Neuronal stem cell (in vitro differentiated cells): Measurements from ENCODE around the gene DHRS7.

Source experiments
- DNase-seq: peaks from one replicate; pipeline ENCODE4 v3.0.0-alpha.2; 2013; ENCODE audit warnings: low spot score
- H2AFZ ChIP-seq: one replicate; pipeline ENCODE4 v1.6.1; 2013; ENCODE audit warnings: mild to moderate bottlenecking, low read length, inconsistent platforms
- H2AK5ac ChIP-seq: 2 replicates; pipeline ENCODE4 v1.6.1; 2013; ENCODE audit warnings: low read depth, mild to moderate bottlenecking, inconsistent platforms, low read length, moderate library complexity, mixed read lengths
- H2BK120ac ChIP-seq: 2 replicates; pipeline ENCODE4 v1.6.1; 2013; ENCODE audit warnings: low read depth, mild to moderate bottlenecking, inconsistent platforms, low read length, moderate library complexity, mixed read lengths
- H2BK12ac ChIP-seq: one replicate; pipeline ENCODE4 v1.6.1; 2013; ENCODE audit warnings: low read length, inconsistent platforms
- H2BK15ac ChIP-seq: 2 replicates; pipeline ENCODE4 v1.6.1; 2013; ENCODE audit warnings: mild to moderate bottlenecking, low read length, inconsistent platforms, mixed read lengths
- H2BK5ac ChIP-seq: one replicate; pipeline ENCODE4 v1.6.1; 2013; ENCODE audit warnings: inconsistent platforms, mild to moderate bottlenecking, low read length, moderate library complexity
- H3K14ac ChIP-seq: one replicate; pipeline ENCODE4 v1.6.1; 2013; ENCODE audit warnings: low read length, inconsistent platforms
- H3K18ac ChIP-seq: 2 replicates; pipeline ENCODE4 v1.6.1; 2013; ENCODE audit warnings: low read length, inconsistent platforms
- H3K23ac ChIP-seq: 2 replicates; pipeline ENCODE4 v1.6.1; 2013; ENCODE audit warnings: low read depth, mild to moderate bottlenecking, mixed read lengths, low read length, inconsistent platforms; ENCODE audit not compliant: poor library complexity
- H3K27ac ChIP-seq: replicated peaks from 3 replicates; pipeline ENCODE4 v1.5.1; 2013; ENCODE audit warnings: low read length, inconsistent platforms
- H3K27me3 ChIP-seq, 3 experiments: 2 replicates each; pipeline ENCODE4 v1.6.1; 2013; ENCODE audit warnings: low read length in 3 of 3, mild to moderate bottlenecking in 2 of 3, inconsistent platforms in 1 of 3, low read depth in 1 of 3, mixed read lengths in 1 of 3, moderate library complexity in 1 of 3; ENCODE audit not compliant: control insufficient read depth in 3 of 3, insufficient read depth in 3 of 3
- H3K36me3 ChIP-seq, 2 donors: replicated peaks in 1 of 2; 2 replicates each; pipeline ENCODE4 v1.6.1; 2013; ENCODE audit warnings: low read length in 2 of 2; ENCODE audit not compliant: control insufficient read depth in 2 of 2, insufficient read depth in 2 of 2
- H3K4ac ChIP-seq: 2 replicates; pipeline ENCODE4 v1.6.1; 2013; ENCODE audit warnings: inconsistent platforms, mild to moderate bottlenecking, low read length, moderate library complexity
- H3K4me1 ChIP-seq, 2 donors: 1 replicate in 1 of 2; 2 replicates in 1 of 2; pipeline ENCODE4 v1.6.1; 2013; ENCODE audit warnings: low read length in 2 of 2, low read depth in 1 of 2; ENCODE audit not compliant: control insufficient read depth in 2 of 2, insufficient read depth in 1 of 2
- H3K4me2 ChIP-seq: one replicate; pipeline ENCODE4 v1.6.1; 2013; ENCODE audit warnings: mild to moderate bottlenecking, low read length, inconsistent platforms; ENCODE audit not compliant: insufficient read depth, poor library complexity, severe bottlenecking
- H3K4me3 ChIP-seq, 2 donors: 2 replicates each; pipeline ENCODE4 v1.5.1; 2013; ENCODE audit warnings: low read length in 2 of 2, mild to moderate bottlenecking in 2 of 2, inconsistent platforms in 1 of 2, moderate library complexity in 1 of 2
- H3K79me1 ChIP-seq: one replicate; pipeline ENCODE4 v1.6.1; 2013; ENCODE audit warnings: low read depth, mild to moderate bottlenecking, inconsistent platforms, low read length, moderate library complexity
- H3K9ac ChIP-seq: one replicate; pipeline ENCODE4 v1.6.1; 2013; ENCODE audit warnings: mild to moderate bottlenecking, low read depth, low read length, inconsistent platforms; ENCODE audit not compliant: poor library complexity
- H3K9me3 ChIP-seq, 2 donors: replicated peaks in 1 of 2; 2 replicates each; pipeline versions ENCODE3 to v1.6.1; 2013; ENCODE audit warnings: low read length in 2 of 2, mild to moderate bottlenecking in 2 of 2, inconsistent platforms in 1 of 2, low read depth in 1 of 2, mixed read lengths in 1 of 2, moderate library complexity in 1 of 2; ENCODE audit not compliant: control insufficient read depth in 2 of 2, insufficient read depth in 1 of 2
- H4K8ac ChIP-seq: one replicate; pipeline ENCODE4 v1.6.1; 2013; ENCODE audit warnings: low read depth, mild to moderate bottlenecking, inconsistent platforms, low read length, moderate library complexity
- H4K91ac ChIP-seq: one replicate; pipeline ENCODE4 v1.6.1; 2013; ENCODE audit warnings: low read length, low read depth, mild to moderate bottlenecking, inconsistent platforms; ENCODE audit not compliant: poor library complexity
- WGBS, 2 donors: extraction: QIAGEN DNeasy Blood & Tissue Kit; methylation state at CpG; one replicate each; pipeline ENCODE4 v1.1.7; 2013; ENCODE audit warnings: missing lambda C conversion rate in 2 of 2, mixed read lengths in 1 of 2; ENCODE audit not compliant: insufficient read length in 2 of 2, insufficient replicate concordance in 1 of 2; ENCODE audit errors: extremely low coverage in 2 of 2; 5-methylcytosine and 5-hydroxymethylcytosine counted together

DHRS7 gene

DNA sequence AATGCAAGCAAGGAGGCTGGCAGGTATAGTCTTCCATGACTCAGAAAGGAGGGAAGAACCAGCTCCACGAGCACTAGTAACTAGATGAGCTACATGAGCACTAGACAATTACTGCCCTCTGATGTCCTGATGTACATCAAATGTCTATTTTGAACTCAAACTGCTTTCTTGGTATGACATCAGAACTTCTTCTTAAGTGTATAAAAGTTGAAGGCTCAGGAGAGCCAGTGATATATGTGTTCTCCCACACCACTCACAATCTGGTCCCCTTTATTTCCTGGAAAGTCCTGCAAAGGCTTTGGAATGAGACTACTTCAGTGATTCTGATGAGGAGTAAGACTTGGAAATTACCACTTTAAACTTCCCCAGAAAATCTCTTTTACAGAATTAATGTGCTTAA lies 18.5 kb upstream of the DHRS7 start:
- no peaks in the 10 kb centered on the region for H3K79me1 ChIP-seq
- no peak overlapping the region for H3K18ac ChIP-seq
- no peaks in the 10 kb centered on the region for H3K27me3 ChIP-seq
- H3K36me3 ChIP-seq: no peaks in the 10 kb centered on the region
- no peak overlapping the region for H3K4ac ChIP-seq
- no peak overlapping the region for H2BK120ac ChIP-seq
- no peak overlapping the region for H3K27ac ChIP-seq
- H3K4me3 ChIP-seq: peak overlapping the region in 1 of 2 donors; percentile 34
- no peak overlapping the region for H3K14ac ChIP-seq
- no peak overlapping the region for H4K91ac ChIP-seq
- no peak overlapping the region for H3K4me2 ChIP-seq
- DNase-seq: no peak
- H3K4me1 ChIP-seq: no peaks in the 10 kb centered on the region
- H2BK5ac ChIP-seq: no peak overlapping the region
- H3K9ac ChIP-seq: no peak overlapping the region
- H4K8ac ChIP-seq: no peak overlapping the region
- H2AFZ ChIP-seq: peak overlapping the region; percentile 63
- no peak overlapping the region for H2BK15ac ChIP-seq
- no peaks in the 10 kb centered on the region for H3K9me3 ChIP-seq
- no peak overlapping the region for H2AK5ac ChIP-seq
- H2BK12ac ChIP-seq: no peak overlapping the region
- WGBS, 2 donors: no CpG with 5 or more reads among the region's 1 CpG
- H3K23ac ChIP-seq: no peak overlapping the region

DNA sequence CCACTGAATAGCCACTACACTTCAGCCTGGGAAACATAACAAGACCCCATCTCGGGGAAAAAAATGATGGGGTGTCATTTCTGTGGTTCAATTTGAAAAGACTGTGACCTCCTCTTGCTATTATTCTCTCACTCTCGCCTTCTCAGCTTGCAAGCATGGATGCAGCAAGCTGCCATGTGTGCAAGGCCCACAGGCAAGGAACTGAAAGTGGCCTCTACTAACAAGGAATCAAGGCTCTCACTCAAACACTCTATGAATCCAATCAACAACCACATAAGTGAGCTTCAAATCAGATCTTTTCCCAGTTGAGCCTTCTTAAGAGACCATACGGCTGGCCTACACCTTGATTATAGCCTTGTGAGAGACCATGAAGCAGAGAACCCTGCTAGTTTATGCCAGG lies 17.9 kb upstream of the DHRS7 start:
- H4K8ac ChIP-seq: no peak overlapping the region
- H3K9ac ChIP-seq: no peak overlapping the region
- no peak overlapping the region for H4K91ac ChIP-seq
- H2BK5ac ChIP-seq: no peak overlapping the region
- H3K79me1 ChIP-seq: no peaks in the 10 kb centered on the region
- H3K4me1 ChIP-seq: no peaks in the 10 kb centered on the region
- H2AK5ac ChIP-seq: no peak overlapping the region
- H2BK120ac ChIP-seq: no peak overlapping the region
- H3K4me2 ChIP-seq: no peak overlapping the region
- H3K27ac ChIP-seq: no peak overlapping the region
- no peaks in the 10 kb centered on the region for H3K36me3 ChIP-seq
- no peak overlapping the region for H3K14ac ChIP-seq
- no peak overlapping the region for H3K4ac ChIP-seq
- H2BK12ac ChIP-seq: no peak overlapping the region
- WGBS, 2 donors: no CpG with 5 or more reads among the region's 3 CpGs
- H3K9me3 ChIP-seq: no peaks in the 10 kb centered on the region
- H3K23ac ChIP-seq: no peak overlapping the region
- no peaks in the 10 kb centered on the region for H3K27me3 ChIP-seq
- H3K18ac ChIP-seq: no peak overlapping the region
- no peak overlapping the region for H3K4me3 ChIP-seq
- H2AFZ ChIP-seq: no peak overlapping the region
- no peak for DNase-seq
- H2BK15ac ChIP-seq: no peak overlapping the region

DNA sequence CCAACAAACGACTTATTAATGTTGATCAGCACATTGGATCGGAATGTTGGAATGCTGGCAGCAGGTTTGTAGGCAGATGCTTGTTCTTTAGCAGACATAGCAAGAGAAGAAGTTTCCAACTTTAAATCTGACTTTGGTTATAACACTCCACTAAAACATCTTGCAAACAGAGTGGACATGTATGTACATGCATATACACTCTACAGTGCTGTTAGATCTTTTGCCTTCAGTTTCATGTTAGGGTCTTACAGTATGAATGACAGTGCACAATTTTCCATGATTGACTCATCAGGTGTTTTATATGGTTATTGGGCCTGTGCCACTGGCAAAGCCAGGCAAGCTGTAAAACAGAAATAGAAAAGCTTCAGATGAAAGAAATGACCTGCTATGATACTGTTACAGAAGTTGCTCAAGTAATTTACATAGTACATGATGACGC lies 14.3 kb upstream of the DHRS7 start:
- H3K4me1 ChIP-seq: no peaks in the 10 kb centered on the region
- WGBS, 2 donors: no CpG with 5 or more reads among the region's 3 CpGs
- peaks cover 0 to 4% (median 0%) of the 10 kb centered on the region in 3 experiments for H3K27me3 ChIP-seq
- no peak overlapping the region for H3K18ac ChIP-seq
- H2AK5ac ChIP-seq: no peak overlapping the region
- H4K91ac ChIP-seq: no peak overlapping the region
- H3K79me1 ChIP-seq: no peaks in the 10 kb centered on the region
- H3K14ac ChIP-seq: no peak overlapping the region
- no peak overlapping the region for H3K23ac ChIP-seq
- no peak overlapping the region for H2BK15ac ChIP-seq
- H3K4me2 ChIP-seq: no peak overlapping the region
- no peak overlapping the region for H2BK12ac ChIP-seq
- no peak overlapping the region for H2BK5ac ChIP-seq
- H2AFZ ChIP-seq: no peak overlapping the region
- H3K4me3 ChIP-seq: no peak overlapping the region
- no peaks in the 10 kb centered on the region for H3K36me3 ChIP-seq
- no peak overlapping the region for H3K9ac ChIP-seq
- no peak for DNase-seq
- H3K4ac ChIP-seq: no peak overlapping the region
- H3K9me3 ChIP-seq: no peaks in the 10 kb centered on the region
- no peak overlapping the region for H4K8ac ChIP-seq
- no peak overlapping the region for H2BK120ac ChIP-seq
- H3K27ac ChIP-seq: no peak overlapping the region

DNA sequence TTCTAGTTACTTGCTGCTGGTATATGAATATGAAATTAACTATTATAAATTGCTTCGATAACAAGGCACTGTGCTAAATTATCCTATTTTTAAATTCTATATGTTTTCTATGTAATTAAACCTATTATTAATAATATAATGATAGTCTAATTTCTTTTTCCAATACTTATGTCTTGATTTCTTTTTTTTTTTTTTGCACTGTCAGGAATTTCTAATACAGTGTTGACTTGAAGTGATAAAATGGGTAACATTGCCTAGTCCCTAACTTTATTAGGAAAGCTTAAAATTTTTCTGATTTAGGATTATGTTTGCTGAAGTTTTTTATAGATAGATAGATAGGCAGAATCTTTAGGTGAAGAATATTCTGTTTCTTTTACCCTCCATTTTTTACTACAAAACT lies 13.6 kb upstream of the DHRS7 start:
- no peak for DNase-seq
- H3K18ac ChIP-seq: no peak overlapping the region
- no peak overlapping the region for H2BK12ac ChIP-seq
- no peak overlapping the region for H2BK120ac ChIP-seq
- no peaks in the 10 kb centered on the region for H3K36me3 ChIP-seq
- H3K79me1 ChIP-seq: no peaks in the 10 kb centered on the region
- no peak overlapping the region for H2BK15ac ChIP-seq
- H3K4me2 ChIP-seq: no peak overlapping the region
- no peak overlapping the region for H3K23ac ChIP-seq
- H4K91ac ChIP-seq: no peak overlapping the region
- no peak overlapping the region for H3K27ac ChIP-seq
- H3K27me3 ChIP-seq: peaks cover 0 to 4% (median 0%) of the 10 kb centered on the region in 3 experiments
- H2BK5ac ChIP-seq: no peak overlapping the region
- H3K14ac ChIP-seq: no peak overlapping the region
- no peaks in the 10 kb centered on the region for H3K4me1 ChIP-seq
- no peak overlapping the region for H3K9ac ChIP-seq
- no peak overlapping the region for H2AFZ ChIP-seq
- H3K4ac ChIP-seq: no peak overlapping the region
- no peak overlapping the region for H4K8ac ChIP-seq
- no peaks in the 10 kb centered on the region for H3K9me3 ChIP-seq
- no peak overlapping the region for H3K4me3 ChIP-seq
- WGBS, 2 donors: no CpG with 5 or more reads among the region's 1 CpG
- no peak overlapping the region for H2AK5ac ChIP-seq
